ENCODE results near the gene DARS1.

- no peak for TF ChIP-seq CTCF (IDR thresholded peaks at IDR 0.05)
- no peak for TF ChIP-seq EZH2 (IDR thresholded peaks at IDR 0.05; ENCODE audit: borderline replicate concordance, insufficient read depth, low read depth, low read length, poor library complexity, severe bottlenecking)
Measured at GRCh38 chr2:136016427-136016826, 31.0 kb upstream of the DARS1 start.

Data from B cell (primary cell).